Adrenal gland (tissue), 12 donors: ENCODE results near the gene FDCSP. TPM values are rescaled to one million over a fixed set of nuclear protein-coding genes. Genes with fewer than 3 reads are reported as not detected.

ENCODE experiments used
- DNase-seq, 7 donors: peaks; one replicate each; pipeline ENCODE4 v3.0.0-alpha.2; 2019 to 2020
- H3K27ac ChIP-seq, 5 donors: fragments of 200-600 bp; sonication (generic) in 4 of 5; 1 replicate in 3 of 5; 2 replicates in 2 of 5; pipeline versions ENCODE4 v1.5.1 to v1.8.0; 2016 to 2020; ENCODE audit warnings: mild to moderate bottlenecking in 1 of 5
- H3K27me3 ChIP-seq: fragments of 200-600 bp; 2 replicates; pipeline ENCODE4 v1.8.0; 2021
- H3K36me3 ChIP-seq, 2 donors: fragments of 200-600 bp; replicated peaks in 1 of 2; 1 replicate in 1 of 2; 2 replicates in 1 of 2; pipeline versions ENCODE4 v1.5.1 to v1.8.0; 2018 to 2022
- H3K4me1 ChIP-seq, 2 donors: fragments of 200-600 bp; replicated peaks in 1 of 2; 1 replicate in 1 of 2; 2 replicates in 1 of 2; pipeline versions ENCODE4 v1.5.1 to v1.8.0; 2018 to 2021
- H3K4me3 ChIP-seq, 4 donors: fragments of 200-600 bp; sonication (generic) in 3 of 4; one replicate each; pipeline ENCODE4 v1.5.1; 2016 to 2018
- H3K9me3 ChIP-seq, 3 donors: fragments of 200-600 bp; sonication (generic) in 1 of 3; replicated peaks in 1 of 3; 1 replicate in 2 of 3; 2 replicates in 1 of 3; pipeline versions ENCODE4 v1.5.1 to v1.8.0; 2016 to 2021
- CTCF ChIP-seq, 6 experiments: fragments of 450-650 bp in 4 of 6; fragments of 200-600 bp in 2 of 6; sonication (generic) in 1 of 6; IDR thresholded peaks; 1 replicate in 5 of 6; 2 replicates in 1 of 6; pipeline versions ENCODE4 v1.5.1 to v1.8.0; 2016 to 2021; ENCODE audit warnings: antibody characterized with exemption in 6 of 6, mild to moderate bottlenecking in 2 of 6, moderate library complexity in 1 of 6
- POLR2A ChIP-seq, 2 donors: fragments of 450-650 bp; IDR thresholded peaks; one replicate each; pipeline ENCODE4 v1.6.1; 2017; ENCODE audit warnings: antibody characterized with exemption in 2 of 2, mild to moderate bottlenecking in 2 of 2, moderate library complexity in 1 of 2
- WGBS, 4 donors: extraction: QIAGEN DNeasy Blood & Tissue Kit in 2 of 4; methylation state at CpG; one replicate each; pipeline versions ENCODE4 v1.1.5 to v1.1.7; 2013 to 2017; 5-methylcytosine and 5-hydroxymethylcytosine counted together
- intact Hi-C, 2 donors: fragments of 100-400 bp; cut with DNase I; formaldehyde crosslinking; loops; one replicate each; pipeline versions ENCODE4 v1.14.1 to v1.15.0; 2022 to 2023
- polyA plus RNA-seq, 3 donors: library from polyadenylated mRNA; stranded (reverse); fragments of 200-250 nt in 2 of 3; fragments of 350-450 nt in 1 of 3; fragmentation: Illumina TruSeq in 1 of 3; extraction: RNeasy Lipid Tissue Mini Kit (QIAGEN cat#74804) in 1 of 3; gene quantifications; one replicate each; pipeline ENCODE4 v1.2.3, GENCODE V29; 2013 to 2014
- total RNA-seq, 9 donors: library from RNA; depleted of rRNA in 4 of 9; stranded (reverse); fragments of >200 nt in 4 of 9; fragments of 120-200 nt in 1 of 9; fragmentation: NEBNext Ultra II Directional in 1 of 9; extraction: Animal tissue kit (Norgen Biotek cat#: 25700) in 1 of 9; gene quantifications; one replicate each; pipeline versions ENCODE4 v1.1.0 to v1.2.4, GENCODE V29; 2013 to 2023
- donor health status: healthy with polysubstance abuse.
- donor health status: Bipolar disorder and iron deficiency.
- donor health status: DM: yes; HTN: yes; CAD: no.
- donor health status: DM: no; HTN: no; CAD: no.
- donor health status: DM: no; HTN: no; CAD: no.
- donor health status: DM: yes; HTN: yes; CAD: no.

FDCSP gene
- total and polyA plus RNA-seq, 12 donors = 0.47 TPM; not detected in 11

- no peaks in the 10 kb centered on the region for H3K36me3 ChIP-seq
- H3K9me3 ChIP-seq = no peaks in the 10 kb centered on the region
- intact Hi-C loops = no loop called here
- DNase-seq = no peak
- 89 to 97% (median 91%) methylated on average over 2 of the region's 2 CpGs for whole genome bisulfite sequencing, 4 donors
- no peaks in the 10 kb centered on the region for H3K4me1 ChIP-seq
- TF ChIP-seq CTCF (IDR thresholded peaks at IDR 0.05) (no peak), POLR2A (IDR thresholded peaks at IDR 0.05) (no peak)
- no peak overlapping the region for H3K4me3 ChIP-seq
- no peaks in the 10 kb centered on the region for H3K27me3 ChIP-seq
- no peak overlapping the region for H3K27ac ChIP-seq
Observed at GRCh38 chr4:70277121-70277520, 51.2 kb downstream of the FDCSP start.

- no peak for DNase-seq
- intact Hi-C loops = no loop called here
- no peaks in the 10 kb centered on the region for H3K4me1 ChIP-seq
- 44 to 56% (median 50%) methylated on average over 1 of the region's 1 CpG for WGBS, 4 donors
- no peak overlapping the region for H3K4me3 ChIP-seq
- no peak for TF ChIP-seq POLR2A (IDR thresholded peaks at IDR 0.05)
- TF ChIP-seq CTCF (IDR thresholded peaks at IDR 0.05) = no peak
- H3K36me3 ChIP-seq = no peaks in the 10 kb centered on the region
- H3K27me3 ChIP-seq = no peaks in the 10 kb centered on the region
- H3K9me3 ChIP-seq = no peaks in the 10 kb centered on the region
- no peak overlapping the region for H3K27ac ChIP-seq
Observed at GRCh38 chr4:70280567-70280966, 54.6 kb downstream of the FDCSP start.

Other genes with a start within 250 kb of the FDCSP start
- gene STATH, start 230.2 kb upstream of the FDCSP start, total RNA-seq = not detected
- not detected for gene STATH, start 230.2 kb upstream of the FDCSP start, polyA plus RNA-seq
- gene HTN3, start 197.7 kb upstream of the FDCSP start, total RNA-seq = not detected
- gene HTN3, start 197.7 kb upstream of the FDCSP start, polyA plus RNA-seq = under 1 TPM in 1 of 3 donors, not detected in 2; 0.57 TPM
- gene HTN1, start 175.7 kb upstream of the FDCSP start, total RNA-seq = not detected
- not detected for gene HTN1, start 175.7 kb upstream of the FDCSP start, polyA plus RNA-seq
- not detected for gene PRR27, start 71.9 kb upstream of the FDCSP start, total RNA-seq
- not detected for gene PRR27, start 71.9 kb upstream of the FDCSP start, polyA plus RNA-seq
- gene ODAM, start 30.4 kb upstream of the FDCSP start, total RNA-seq = 1 to 10 TPM in 1 of 9 donors, under 1 TPM in 4, not detected in 4; 0.17 to 1.9 (median 0.42) TPM
- 1 to 10 TPM in 1 of 3 donors, under 1 TPM in 2; 0.48 to 2.9 (median 0.48) TPM for gene ODAM, start 30.4 kb upstream of the FDCSP start, polyA plus RNA-seq
- gene CSN3, start 16.5 kb downstream of the FDCSP start, total RNA-seq = not detected
- gene CSN3, start 16.5 kb downstream of the FDCSP start, polyA plus RNA-seq = not detected
- gene CABS1, start 108.9 kb downstream of the FDCSP start, total RNA-seq = not detected
- gene CABS1, start 108.9 kb downstream of the FDCSP start, polyA plus RNA-seq = not detected
- not detected for gene SMR3A, start 134.6 kb downstream of the FDCSP start, total RNA-seq
- not detected for gene SMR3A, start 134.6 kb downstream of the FDCSP start, polyA plus RNA-seq
- 1 to 10 TPM in 1 of 9 donors, under 1 TPM in 1, not detected in 7; 0.47 to 1.5 TPM for gene SMR3B, start 157.0 kb downstream of the FDCSP start, total RNA-seq
- gene SMR3B, start 157.0 kb downstream of the FDCSP start, polyA plus RNA-seq = 1 to 10 TPM in 1 of 3 donors, not detected in 2; 8.9 TPM
- not detected for gene OPRPN, start 171.8 kb downstream of the FDCSP start, total RNA-seq
- gene OPRPN, start 171.8 kb downstream of the FDCSP start, polyA plus RNA-seq = not detected
- not detected for gene MUC7, start 246.1 kb downstream of the FDCSP start, total RNA-seq
- not detected for gene MUC7, start 246.1 kb downstream of the FDCSP start, polyA plus RNA-seq